ENCODE data around the gene PCSK5.

Gene PCSK5

GRCh38 chr9:75921391-75922127, 31.1 kb downstream of the PCSK5 start:
- DNase-seq (ENCODE audit: low spot score) = no peak

- no peak for DNase-seq (ENCODE audit: low spot score)
Observed at GRCh38 chr9:75926385-75926784, 35.9 kb downstream of the PCSK5 start.

GRCh38 chr9:75927356-75927755, 36.9 kb downstream of the PCSK5 start:
- DNase-seq (ENCODE audit: low spot score) = no peak

- DNase-seq (ENCODE audit: low spot score) = no peak
Observed at GRCh38 chr9:75930190-75930589, 39.7 kb downstream of the PCSK5 start.

- no peak for DNase-seq (ENCODE audit: low spot score)
Observed at GRCh38 chr9:75930730-75931321, 40.4 kb downstream of the PCSK5 start.

- no peak for DNase-seq (ENCODE audit: low spot score)
Observed at GRCh38 chr9:75933982-75934381, 43.5 kb downstream of the PCSK5 start.

GRCh38 chr9:75935591-75935990, 45.1 kb downstream of the PCSK5 start:
- DNase-seq (ENCODE audit: low spot score) = no peak

GRCh38 chr9:75937521-75938258, 47.2 kb downstream of the PCSK5 start:
- no peak for DNase-seq (ENCODE audit: low spot score)

- DNase-seq (ENCODE audit: low spot score) = no peak
Observed at GRCh38 chr9:75938946-75939345, 48.5 kb downstream of the PCSK5 start.

GRCh38 chr9:75939536-75940111, 49.2 kb downstream of the PCSK5 start:
- DNase-seq (ENCODE audit: low spot score) = no peak

- no peak for DNase-seq (ENCODE audit: low spot score)
Observed at GRCh38 chr9:75941066-75941465, 50.6 kb downstream of the PCSK5 start.

GRCh38 chr9:75941577-75942311, 51.3 kb downstream of the PCSK5 start:
- no peak for DNase-seq (ENCODE audit: low spot score)

GRCh38 chr9:75946766-75947165, 56.3 kb downstream of the PCSK5 start:
- DNase-seq (ENCODE audit: low spot score) = no peak

GRCh38 chr9:75947233-75947632, 56.8 kb downstream of the PCSK5 start:
- DNase-seq (ENCODE audit: low spot score) = no peak

GRCh38 chr9:75950998-75951397, 60.5 kb downstream of the PCSK5 start:
- no peak for DNase-seq (ENCODE audit: low spot score)

GRCh38 chr9:75953218-75953617, 62.7 kb downstream of the PCSK5 start:
- no peak for DNase-seq (ENCODE audit: low spot score)

GRCh38 chr9:75956161-75956560, 65.7 kb downstream of the PCSK5 start:
- no peak for DNase-seq (ENCODE audit: low spot score)

- DNase-seq (ENCODE audit: low spot score) = no peak
Observed at GRCh38 chr9:75957116-75957515, 66.6 kb downstream of the PCSK5 start.

- DNase-seq (ENCODE audit: low spot score) = no peak
Observed at GRCh38 chr9:75958226-75958625, 67.8 kb downstream of the PCSK5 start.

GRCh38 chr9:75960551-75960950, 70.1 kb downstream of the PCSK5 start:
- no peak for DNase-seq (ENCODE audit: low spot score)

- no peak for DNase-seq (ENCODE audit: low spot score)
Observed at GRCh38 chr9:75962013-75962661, 71.7 kb downstream of the PCSK5 start.

GRCh38 chr9:75962662-75963036, 72.2 kb downstream of the PCSK5 start:
- no peak for DNase-seq (ENCODE audit: low spot score)

Measured in putamen (tissue), 1 donor.